ENCODE measurements around the gene SYK. TPM values are rescaled to one million over a fixed set of nuclear protein-coding genes. Genes with fewer than 3 reads are reported as not detected.

Gene SYK
- total and polyA plus RNA-seq, 2 of the 13 experiments (the other 11 are each of a cell fraction or from before 2014, with no cell fraction given): not detected

DNA sequence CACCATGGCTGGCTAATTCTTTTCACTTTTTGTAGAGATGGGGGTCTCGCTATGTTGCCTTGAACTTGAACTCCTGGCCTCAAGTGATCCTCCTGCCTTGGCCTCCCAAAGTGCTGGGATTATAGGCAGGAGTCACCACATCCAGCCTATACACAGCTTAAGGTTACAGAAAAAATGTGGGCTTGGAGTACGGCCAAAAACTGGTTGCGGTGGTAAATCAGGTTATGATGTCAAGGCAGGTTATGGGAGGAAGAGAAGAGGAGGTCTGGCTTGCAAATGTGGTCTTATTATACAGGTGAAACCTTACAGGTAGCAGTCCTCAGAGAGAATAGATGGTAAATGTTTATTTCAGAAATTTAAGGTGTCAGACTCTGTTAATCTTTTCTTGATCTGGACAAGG lies 30.7 kb upstream of the SYK start:
- 4% methylated on average over 3 of the region's 3 CpGs for WGBS (ENCODE audit: low lambda C conversion rate)
- no peaks in the 10 kb centered on the region for H4K20me1 ChIP-seq (ENCODE audit: insufficient read depth, low read length)
- no TSS peak for BruUV-seq (replicated peaks)
- TF ChIP-seq RNF2 (conservative IDR thresholded peaks at IDR 0.05; ENCODE audit: low read depth) (no peak), ZNF605 (CRISPR knock-in tag; IDR thresholded peaks at IDR 0.05) (no peak), ZNF570 (CRISPR knock-in tag; IDR thresholded peaks at IDR 0.05; ENCODE audit: borderline replicate concordance) (no peak)
- ATAC-seq (no peak), FAIRE-seq (no peak), DNase-seq (ENCODE audit: low spot score) (no peak)
- no peak overlapping the region for H3K9ac ChIP-seq (ENCODE audit: insufficient read depth, low read depth, low read length)
- no peak overlapping the region for H3K4me3 ChIP-seq (replicated peaks in 1 of 3; ENCODE audit: insufficient read depth in 1 of 3, low read depth in 2 of 3, low read length in 3 of 3)
- H3K9me3 ChIP-seq (ENCODE audit: low read length): peaks cover 37% of the 10 kb centered on the region
- in situ Hi-C loops (cut with HindIII; ENCODE audit: extremely low pct_ligation_motif_present, low pct_unique_long_range_greater_than_20kb) (loop anchor here (25.0 kb wide), 1 partner anchor 634 kb away; no protein-coding TSS in a partner anchor), intact Hi-C loops (cut with micrococcal nuclease; ENCODE audit: unreplicated experiment) (no loop called here)
- no peak overlapping the region for H2AFZ ChIP-seq (ENCODE audit: low read length)
- CTCF ChIA-PET (ENCODE audit: low intra/inter-chr PET ratio, low total read pairs): no interaction called here
- H3K79me2 ChIP-seq (ENCODE audit: insufficient read depth, low read length): no peaks in the 10 kb centered on the region
- H3K4me2 ChIP-seq (ENCODE audit: low read depth, low read length): no peak overlapping the region
- H3K27ac ChIP-seq (ENCODE audit: extremely low read length, insufficient read depth, low read length): no peak overlapping the region
- H3K36me3 ChIP-seq (replicated peaks in 1 of 2; ENCODE audit: control insufficient read depth in 1 of 2, insufficient read depth in 2 of 2, low read length in 2 of 2): no peaks in the 10 kb centered on the region
- POLR2A ChIA-PET: no interaction called here
- H3K4me1 ChIP-seq (ENCODE audit: insufficient read depth, low read length): no peaks in the 10 kb centered on the region
- H3K27me3 ChIP-seq (ENCODE audit: control insufficient read depth in 1 of 2, insufficient read depth in 2 of 2, low read length in 2 of 2): no peaks in the 10 kb centered on the region; a peak in 1 of 5 replicates

DNA sequence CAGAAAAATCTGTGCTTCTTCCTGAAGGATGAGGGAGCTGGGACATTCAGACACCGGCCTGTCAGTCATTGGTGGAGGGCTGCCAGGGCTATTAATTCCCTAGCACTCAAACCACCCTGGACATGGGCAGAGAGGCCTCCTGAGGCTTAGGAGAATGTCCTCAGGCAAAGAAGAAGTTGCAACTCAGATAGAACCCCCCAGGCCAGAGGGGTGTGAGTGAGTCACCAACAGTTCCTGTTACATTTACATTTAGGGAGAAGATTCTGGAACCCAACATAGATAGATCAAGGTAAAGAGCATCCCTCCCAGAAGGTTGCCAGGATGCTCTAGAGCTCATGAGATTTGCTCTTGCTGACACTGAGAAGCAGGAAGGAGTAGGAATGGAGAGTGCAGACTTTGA lies 29.2 kb upstream of the SYK start:
- Histone ChIP-seq H3K4me1 (ENCODE audit: insufficient read depth, low read length) (no peaks in the 10 kb centered on the region), H3K9ac (ENCODE audit: insufficient read depth, low read depth, low read length) (no peak overlapping the region), H3K36me3 (replicated peaks in 1 of 2; ENCODE audit: control insufficient read depth in 1 of 2, insufficient read depth in 2 of 2, low read length in 2 of 2) (no peaks in the 10 kb centered on the region), H3K27ac (ENCODE audit: extremely low read length, insufficient read depth, low read length) (no peak overlapping the region), H4K20me1 (ENCODE audit: insufficient read depth, low read length) (no peaks in the 10 kb centered on the region), H3K4me3 (replicated peaks in 1 of 3; ENCODE audit: insufficient read depth in 1 of 3, low read depth in 2 of 3, low read length in 3 of 3) (no peak overlapping the region), H3K79me2 (ENCODE audit: insufficient read depth, low read length) (no peaks in the 10 kb centered on the region), H3K27me3 (ENCODE audit: control insufficient read depth in 1 of 2, insufficient read depth in 2 of 2, low read length in 2 of 2) (no peaks in the 10 kb centered on the region; a peak in 1 of 5 replicates), H3K9me3 (ENCODE audit: low read length) (peaks cover 22% of the 10 kb centered on the region), H3K4me2 (ENCODE audit: low read depth, low read length) (no peak overlapping the region), H2AFZ (ENCODE audit: low read length) (no peak overlapping the region)
- ChIA-PET POLR2A (no interaction called here), CTCF (ENCODE audit: low intra/inter-chr PET ratio, low total read pairs) (no interaction called here)
- no peak for DNase-seq (ENCODE audit: low spot score)
- no peak for TF ChIP-seq ZNF761 (CRISPR knock-in tag; conservative IDR thresholded peaks at IDR 0.05)
- no peak for TF ChIP-seq ATAD3A (CRISPR knock-in tag; IDR thresholded peaks at IDR 0.05)
- no peak for TF ChIP-seq ZNF556 (CRISPR knock-in tag; IDR thresholded peaks at IDR 0.05; ENCODE audit: borderline replicate concordance)
- no peak for FAIRE-seq
- ATAC-seq: no peak
- intact Hi-C loops (cut with micrococcal nuclease; ENCODE audit: unreplicated experiment) (no loop called here), in situ Hi-C loops (cut with HindIII; ENCODE audit: extremely low pct_ligation_motif_present, low pct_unique_long_range_greater_than_20kb) (loop anchor here (25.0 kb wide), 1 partner anchor 635 kb away; no protein-coding TSS in a partner anchor)
- BruUV-seq (replicated peaks): no TSS peak
- 0% methylated on average over 1 of the region's 1 CpG for WGBS (ENCODE audit: low lambda C conversion rate)
